Endothelial cell of umbilical vein (primary cell): ENCODE data around the gene SLC16A11. TPM values are rescaled to one million over a fixed set of nuclear protein-coding genes. Genes with fewer than 3 reads are reported as not detected.
A peak's percentile ranks its signal among the peaks of the same experiment; 100 is the strongest.

Source experiments
- BruUV-seq: library from RNA; stranded (reverse); fragments of 400-500 nt; replicated peaks from 2 replicates; lab custom pipeline; 2021; lab: Mats Ljungman, UMichigan
- CTCF ChIA-PET: fragments of 300-600, 350-600 bp; sonication (Branson Sonifier 250); formaldehyde crosslinking; loops from one replicate; lab custom pipeline; 2021; ENCODE audit warnings: antibody characterized with exemption, inconsistent platforms; lab: Charles Lee
- POLR2A ChIA-PET: fragments of 300-600, 350-600 bp; sonication (Branson Sonifier 250); formaldehyde crosslinking; loops from one replicate; lab custom pipeline; 2021; ENCODE audit warnings: antibody characterized with exemption, inconsistent platforms; lab: Charles Lee
- DNase-seq: peaks from one replicate; pipeline ENCODE4 v3.0.0-alpha.2; 2011; ENCODE audit warnings: low read depth, low spot score
- FAIRE-seq: peaks from 2 replicates; lab custom pipeline; 2011; peaks lifted over from hg19 to GRCh38; lab: Jason Lieb, UNC
- H2AFZ ChIP-seq: 2 replicates; pipeline ENCODE4 v1.6.0; 2012; ENCODE audit warnings: low read depth, low read length, control low read depth, inconsistent platforms
- H3K27ac ChIP-seq: 2 replicates; pipeline ENCODE4 v1.5.1; 2011; ENCODE audit warnings: low read depth, mild to moderate bottlenecking, control low read depth, low read length, moderate library complexity; ENCODE audit not compliant: insufficient read depth
- H3K27me3 ChIP-seq, 2 experiments: 2 replicates each; pipeline versions ENCODE4 v1.6.0 to v1.6.1; 2011; ENCODE audit warnings: low read length in 2 of 2, mixed read lengths in 1 of 2; ENCODE audit not compliant: control insufficient read depth in 2 of 2, insufficient read depth in 2 of 2
- H3K36me3 ChIP-seq, 2 experiments: 2 replicates in 1 of 2; 3 replicates in 1 of 2; pipeline ENCODE4 v1.5.1; 2011; ENCODE audit warnings: low read length in 2 of 2, mild to moderate bottlenecking in 1 of 2, moderate library complexity in 1 of 2; ENCODE audit not compliant: control insufficient read depth in 2 of 2, insufficient read depth in 2 of 2; ENCODE audit errors: extremely low read depth in 1 of 2
- H3K4me1 ChIP-seq: 3 replicates; pipeline ENCODE4 v1.5.1; 2011; ENCODE audit warnings: mild to moderate bottlenecking, low read length; ENCODE audit not compliant: control insufficient read depth, insufficient read depth; ENCODE audit errors: extremely low read depth
- H3K4me2 ChIP-seq: 2 replicates; pipeline ENCODE4 v1.6.1; 2011; ENCODE audit warnings: low read length, control low read depth, mixed read lengths; ENCODE audit not compliant: insufficient read depth
- H3K4me3 ChIP-seq, 3 experiments: fragments of 200-600 bp in 1 of 3; sonication (generic), shearing (Covaris generic) in 1 of 3; replicated peaks in 1 of 3; 2 replicates each; pipeline ENCODE4 v1.5.1; 2011 to 2016; ENCODE audit warnings: control low read depth in 3 of 3, low read length in 3 of 3, mild to moderate bottlenecking in 2 of 3, inconsistent platforms in 1 of 3, low read depth in 1 of 3, moderate library complexity in 1 of 3; ENCODE audit not compliant: insufficient read depth in 1 of 3
- H3K79me2 ChIP-seq: 2 replicates; pipeline ENCODE4 v1.6.0; 2012; ENCODE audit warnings: low read length, inconsistent platforms; ENCODE audit not compliant: control insufficient read depth, insufficient read depth
- H3K9ac ChIP-seq: replicated peaks from 2 replicates; pipeline ENCODE3; 2011; ENCODE audit warnings: low read length, control low read depth; ENCODE audit not compliant: insufficient read depth; ENCODE audit errors: extremely low read depth
- H3K9me1 ChIP-seq: replicated peaks from 3 replicates; pipeline ENCODE4 v1.6.0; 2011; ENCODE audit warnings: mild to moderate bottlenecking, low read length; ENCODE audit not compliant: control insufficient read depth, insufficient read depth; ENCODE audit errors: extremely low read depth
- H3K9me3 ChIP-seq: replicated peaks from 2 replicates; pipeline ENCODE4 v1.5.1; 2012; ENCODE audit warnings: low read length, inconsistent platforms; ENCODE audit not compliant: control insufficient read depth, insufficient read depth
- H4K20me1 ChIP-seq: replicated peaks from 2 replicates; pipeline ENCODE3; 2011; ENCODE audit warnings: mild to moderate bottlenecking, low read length; ENCODE audit not compliant: control insufficient read depth, insufficient read depth; ENCODE audit errors: extremely low read depth
- GATA2 ChIP-seq: IDR thresholded peaks from 2 replicates; pipeline ENCODE4 v1.7.0; 2011; ENCODE audit warnings: low read depth, mild to moderate bottlenecking, moderate library complexity, mixed read lengths, low read length; ENCODE audit not compliant: insufficient read length, insufficient read depth
- JUN ChIP-seq: IDR thresholded peaks from 2 replicates; pipeline ENCODE4 v1.6.1; 2011; ENCODE audit warnings: borderline replicate concordance, low read depth; ENCODE audit not compliant: insufficient read length, insufficient read depth
- POLR2AphosphoS5 ChIP-seq: IDR thresholded peaks from 2 replicates; pipeline ENCODE4 v1.6.1; 2012; ENCODE audit warnings: low read depth, mild to moderate bottlenecking, control low read depth, low read length, moderate library complexity; ENCODE audit not compliant: insufficient read depth
- dilution Hi-C: fragments of 300-500 bp; cut with MboI; formaldehyde crosslinking; loops from one replicate; pipeline ENCODE4 v1.15.0; 2019; ENCODE audit warnings: low sequenced_read_pairs; ENCODE audit not compliant: extremely low pct_ligation_motif_present
- intact Hi-C: fragments of 100-400 bp; cut with micrococcal nuclease; formaldehyde crosslinking; loops from one replicate; pipeline ENCODE4 v1.10.0; 2022
- polyA plus RNA-seq, 4 experiments: library from polyadenylated mRNA; depleted of rRNA in 3 of 4; stranded (reverse) in 3 of 4; unstranded in 1 of 4; fragments of >200 nt; gene quantifications; 2 replicates each; pipeline versions ENCODE4 v1.2.1 to v1.2.3, GENCODE V29; 2011 to 2012; ENCODE audit warnings: missing spikeins in 1 of 4
- total RNA-seq: library from RNA; stranded (reverse); gene quantifications from 2 replicates; pipeline ENCODE4 v1.2.3, GENCODE V29; 2021
- TF ChIP-seq, protein P1 (sequence below), 2 donors: IDR thresholded peaks; 1 replicate in 1 of 2; 2 replicates in 1 of 2; pipeline ENCODE4 v1.5.1; 2011; ENCODE audit warnings: low read length in 2 of 2, mild to moderate bottlenecking in 2 of 2, moderate library complexity in 2 of 2, control low read depth in 1 of 2, inconsistent platforms in 1 of 2, low read depth in 1 of 2; ENCODE audit not compliant: insufficient read depth in 1 of 2; ENCODE audit errors: extremely low read depth in 1 of 2
- TF ChIP-seq, protein P2 (sequence below): IDR thresholded peaks from 2 replicates; pipeline ENCODE4 v1.6.1; 2011; ENCODE audit not compliant: insufficient read depth, insufficient read length

The SLC16A11 gene
- total and polyA plus RNA-seq, 2 donors (not counting 3 experiments of a cell fraction or from before 2014, with no cell fraction given) = 0.95 to 1.4 TPM

DNA sequence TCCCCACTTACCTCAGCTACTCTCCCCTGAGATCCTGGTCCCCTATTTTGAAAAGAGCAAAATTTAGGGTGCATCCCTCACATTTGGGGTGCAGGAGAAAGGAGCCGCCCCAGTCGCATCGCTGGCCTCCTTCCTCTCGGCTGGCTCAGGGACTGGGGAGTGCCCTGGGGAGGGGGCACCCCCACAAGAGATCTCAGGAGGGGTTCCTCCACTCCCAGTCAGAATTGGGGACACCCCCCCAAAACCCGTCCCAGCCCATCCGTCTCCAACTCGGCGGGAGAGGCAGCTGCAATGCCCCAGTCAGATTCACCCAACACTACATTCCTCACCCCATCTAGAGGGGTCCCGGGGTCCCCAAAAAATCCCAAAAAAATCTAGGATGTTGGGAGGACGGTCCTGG, 24.5 kb downstream of the SLC16A11 start:
- intact Hi-C loops (no loop called here), dilution Hi-C loops (no loop called here)
- H2AFZ ChIP-seq = no peak overlapping the region
- H3K9me1 ChIP-seq = no peaks in the 10 kb centered on the region
- TF ChIP-seq, protein P1, sequence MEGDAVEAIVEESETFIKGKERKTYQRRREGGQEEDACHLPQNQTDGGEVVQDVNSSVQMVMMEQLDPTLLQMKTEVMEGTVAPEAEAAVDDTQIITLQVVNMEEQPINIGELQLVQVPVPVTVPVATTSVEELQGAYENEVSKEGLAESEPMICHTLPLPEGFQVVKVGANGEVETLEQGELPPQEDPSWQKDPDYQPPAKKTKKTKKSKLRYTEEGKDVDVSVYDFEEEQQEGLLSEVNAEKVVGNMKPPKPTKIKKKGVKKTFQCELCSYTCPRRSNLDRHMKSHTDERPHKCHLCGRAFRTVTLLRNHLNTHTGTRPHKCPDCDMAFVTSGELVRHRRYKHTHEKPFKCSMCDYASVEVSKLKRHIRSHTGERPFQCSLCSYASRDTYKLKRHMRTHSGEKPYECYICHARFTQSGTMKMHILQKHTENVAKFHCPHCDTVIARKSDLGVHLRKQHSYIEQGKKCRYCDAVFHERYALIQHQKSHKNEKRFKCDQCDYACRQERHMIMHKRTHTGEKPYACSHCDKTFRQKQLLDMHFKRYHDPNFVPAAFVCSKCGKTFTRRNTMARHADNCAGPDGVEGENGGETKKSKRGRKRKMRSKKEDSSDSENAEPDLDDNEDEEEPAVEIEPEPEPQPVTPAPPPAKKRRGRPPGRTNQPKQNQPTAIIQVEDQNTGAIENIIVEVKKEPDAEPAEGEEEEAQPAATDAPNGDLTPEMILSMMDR (IDR thresholded peaks at IDR 0.05; ENCODE audit: extremely low read depth in 1 of 2, insufficient read depth in 1 of 2, low read depth in 1 of 2, low read length in 2 of 2) = no peak
- TF ChIP-seq, protein P2, sequence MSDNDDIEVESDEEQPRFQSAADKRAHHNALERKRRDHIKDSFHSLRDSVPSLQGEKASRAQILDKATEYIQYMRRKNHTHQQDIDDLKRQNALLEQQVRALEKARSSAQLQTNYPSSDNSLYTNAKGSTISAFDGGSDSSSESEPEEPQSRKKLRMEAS = no peak
- TF ChIP-seq GATA2 = no peak
- no peak for TF ChIP-seq JUN
- no peak for TF ChIP-seq POLR2AphosphoS5
- FAIRE-seq (no peak), DNase-seq (no peak)
- CTCF ChIA-PET = interaction anchor here (3.2 to 5.2 kb wide), 2 partner anchors 15 to 109 kb away, joined by 29 to 58 read pairs; no protein-coding TSS in a partner anchor
- no peaks in the 10 kb centered on the region for H3K27me3 ChIP-seq
- no peak overlapping the region for H3K4me3 ChIP-seq
- no TSS peak for BruUV-seq
- no peaks in the 10 kb centered on the region for H4K20me1 ChIP-seq
- H3K4me2 ChIP-seq = peak overlapping the region; percentile 74
- no peaks in the 10 kb centered on the region for H3K9me3 ChIP-seq
- peaks cover 19% of the 10 kb centered on the region for H3K79me2 ChIP-seq
- peaks cover 4 to 5% of the 10 kb centered on the region in 2 experiments for H3K36me3 ChIP-seq
- peak overlapping the region; percentile 100 for H3K9ac ChIP-seq
- peak overlapping the region; percentile 96 for H3K27ac ChIP-seq
- POLR2A ChIA-PET = no interaction called here
- peaks cover 47% of the 10 kb centered on the region for H3K4me1 ChIP-seq
